ENCODE results near the gene KCNAB1.

DNA sequence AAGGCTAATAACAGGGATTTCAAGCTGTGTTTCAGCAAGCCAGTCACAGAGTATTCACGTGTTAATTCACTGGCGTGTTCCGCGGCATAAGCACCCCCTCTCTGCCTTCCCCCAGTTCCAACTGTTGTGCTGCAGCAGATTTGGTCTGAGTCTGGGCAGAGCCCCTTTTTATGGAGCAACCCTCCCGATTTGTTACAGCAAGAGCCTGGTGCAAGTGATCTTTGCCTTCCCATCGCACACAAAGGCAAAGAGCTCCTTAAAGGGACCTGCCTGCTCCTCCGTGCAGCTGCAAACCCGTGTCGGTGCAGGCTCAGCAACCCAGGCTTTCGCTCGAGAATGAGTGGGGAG lies 170.5 kb downstream of the KCNAB1 start:
- TF ChIP-seq, protein P1, sequence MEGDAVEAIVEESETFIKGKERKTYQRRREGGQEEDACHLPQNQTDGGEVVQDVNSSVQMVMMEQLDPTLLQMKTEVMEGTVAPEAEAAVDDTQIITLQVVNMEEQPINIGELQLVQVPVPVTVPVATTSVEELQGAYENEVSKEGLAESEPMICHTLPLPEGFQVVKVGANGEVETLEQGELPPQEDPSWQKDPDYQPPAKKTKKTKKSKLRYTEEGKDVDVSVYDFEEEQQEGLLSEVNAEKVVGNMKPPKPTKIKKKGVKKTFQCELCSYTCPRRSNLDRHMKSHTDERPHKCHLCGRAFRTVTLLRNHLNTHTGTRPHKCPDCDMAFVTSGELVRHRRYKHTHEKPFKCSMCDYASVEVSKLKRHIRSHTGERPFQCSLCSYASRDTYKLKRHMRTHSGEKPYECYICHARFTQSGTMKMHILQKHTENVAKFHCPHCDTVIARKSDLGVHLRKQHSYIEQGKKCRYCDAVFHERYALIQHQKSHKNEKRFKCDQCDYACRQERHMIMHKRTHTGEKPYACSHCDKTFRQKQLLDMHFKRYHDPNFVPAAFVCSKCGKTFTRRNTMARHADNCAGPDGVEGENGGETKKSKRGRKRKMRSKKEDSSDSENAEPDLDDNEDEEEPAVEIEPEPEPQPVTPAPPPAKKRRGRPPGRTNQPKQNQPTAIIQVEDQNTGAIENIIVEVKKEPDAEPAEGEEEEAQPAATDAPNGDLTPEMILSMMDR (IDR thresholded peaks at IDR 0.05), result no peak
- TF ChIP-seq GRHL2 (CRISPR knock-in tag; IDR thresholded peaks at IDR 0.05; ENCODE audit: insufficient replicate concordance, severe bottlenecking) (no peak), ZNF232 (CRISPR knock-in tag; IDR thresholded peaks at IDR 0.05) (no peak), CREB1 (CRISPR knock-in tag; IDR thresholded peaks at IDR 0.05) (no peak), NR2C2 (CRISPR knock-in tag; IDR thresholded peaks at IDR 0.05) (no peak), JUN (CRISPR knock-in tag; IDR thresholded peaks at IDR 0.05) (no peak)
- TF ChIP-seq, protein P2, sequence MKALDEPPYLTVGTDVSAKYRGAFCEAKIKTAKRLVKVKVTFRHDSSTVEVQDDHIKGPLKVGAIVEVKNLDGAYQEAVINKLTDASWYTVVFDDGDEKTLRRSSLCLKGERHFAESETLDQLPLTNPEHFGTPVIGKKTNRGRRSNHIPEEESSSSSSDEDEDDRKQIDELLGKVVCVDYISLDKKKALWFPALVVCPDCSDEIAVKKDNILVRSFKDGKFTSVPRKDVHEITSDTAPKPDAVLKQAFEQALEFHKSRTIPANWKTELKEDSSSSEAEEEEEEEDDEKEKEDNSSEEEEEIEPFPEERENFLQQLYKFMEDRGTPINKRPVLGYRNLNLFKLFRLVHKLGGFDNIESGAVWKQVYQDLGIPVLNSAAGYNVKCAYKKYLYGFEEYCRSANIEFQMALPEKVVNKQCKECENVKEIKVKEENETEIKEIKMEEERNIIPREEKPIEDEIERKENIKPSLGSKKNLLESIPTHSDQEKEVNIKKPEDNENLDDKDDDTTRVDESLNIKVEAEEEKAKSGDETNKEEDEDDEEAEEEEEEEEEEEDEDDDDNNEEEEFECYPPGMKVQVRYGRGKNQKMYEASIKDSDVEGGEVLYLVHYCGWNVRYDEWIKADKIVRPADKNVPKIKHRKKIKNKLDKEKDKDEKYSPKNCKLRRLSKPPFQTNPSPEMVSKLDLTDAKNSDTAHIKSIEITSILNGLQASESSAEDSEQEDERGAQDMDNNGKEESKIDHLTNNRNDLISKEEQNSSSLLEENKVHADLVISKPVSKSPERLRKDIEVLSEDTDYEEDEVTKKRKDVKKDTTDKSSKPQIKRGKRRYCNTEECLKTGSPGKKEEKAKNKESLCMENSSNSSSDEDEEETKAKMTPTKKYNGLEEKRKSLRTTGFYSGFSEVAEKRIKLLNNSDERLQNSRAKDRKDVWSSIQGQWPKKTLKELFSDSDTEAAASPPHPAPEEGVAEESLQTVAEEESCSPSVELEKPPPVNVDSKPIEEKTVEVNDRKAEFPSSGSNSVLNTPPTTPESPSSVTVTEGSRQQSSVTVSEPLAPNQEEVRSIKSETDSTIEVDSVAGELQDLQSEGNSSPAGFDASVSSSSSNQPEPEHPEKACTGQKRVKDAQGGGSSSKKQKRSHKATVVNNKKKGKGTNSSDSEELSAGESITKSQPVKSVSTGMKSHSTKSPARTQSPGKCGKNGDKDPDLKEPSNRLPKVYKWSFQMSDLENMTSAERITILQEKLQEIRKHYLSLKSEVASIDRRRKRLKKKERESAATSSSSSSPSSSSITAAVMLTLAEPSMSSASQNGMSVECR (CRISPR knock-in tag; IDR thresholded peaks at IDR 0.05; ENCODE audit: borderline replicate concordance), result no peak
- TF ChIP-seq, protein P3, sequence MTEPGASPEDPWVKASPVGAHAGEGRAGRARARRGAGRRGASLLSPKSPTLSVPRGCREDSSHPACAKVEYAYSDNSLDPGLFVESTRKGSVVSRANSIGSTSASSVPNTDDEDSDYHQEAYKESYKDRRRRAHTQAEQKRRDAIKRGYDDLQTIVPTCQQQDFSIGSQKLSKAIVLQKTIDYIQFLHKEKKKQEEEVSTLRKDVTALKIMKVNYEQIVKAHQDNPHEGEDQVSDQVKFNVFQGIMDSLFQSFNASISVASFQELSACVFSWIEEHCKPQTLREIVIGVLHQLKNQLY (CRISPR knock-in tag; IDR thresholded peaks at IDR 0.05), result no peak

Data from WTC11 (cell line).